Posterior cingulate gyrus (tissue), 11 donors: ENCODE data around the gene STOX1.
"Not testable (repeated sequence)": the region's sequence is repeated elsewhere in the genome, so short reads cannot be mapped to it uniquely, and the experiment has no call there.

Experiments
- DNase-seq, 10 donors: peaks; one replicate each; pipeline versions ENCODE4 v3.0.0 to v3.0.0-alpha.2; 2020 to 2021; ENCODE audit warnings: mixed read lengths in 3 of 10
- intact Hi-C: fragments of 100-400 bp; cut with DNase I; formaldehyde crosslinking; loops from one replicate; pipeline ENCODE4 v1.15.1; 2023

Gene STOX1

DNA sequence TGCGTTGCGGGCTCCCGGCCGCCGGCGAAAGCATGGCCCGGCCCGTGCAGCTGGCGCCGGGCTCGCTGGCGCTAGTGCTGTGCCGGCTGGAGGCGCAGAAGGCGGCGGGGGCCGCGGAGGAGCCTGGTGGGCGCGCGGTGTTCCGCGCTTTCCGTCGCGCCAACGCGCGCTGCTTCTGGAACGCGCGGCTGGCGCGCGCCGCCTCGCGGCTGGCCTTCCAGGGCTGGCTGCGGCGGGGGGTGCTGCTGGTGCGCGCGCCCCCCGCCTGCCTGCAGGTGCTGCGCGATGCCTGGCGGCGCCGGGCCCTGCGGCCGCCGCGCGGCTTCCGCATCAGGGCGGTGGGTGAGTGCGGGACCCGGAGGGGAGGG is 245 bp downstream of the STOX1 start:
- intact Hi-C loops: loop anchor here (5.0 kb wide), 1 partner anchor 70 kb away; no protein-coding TSS in a partner anchor
- DNase-seq: not testable (repeated sequence)

DNA sequence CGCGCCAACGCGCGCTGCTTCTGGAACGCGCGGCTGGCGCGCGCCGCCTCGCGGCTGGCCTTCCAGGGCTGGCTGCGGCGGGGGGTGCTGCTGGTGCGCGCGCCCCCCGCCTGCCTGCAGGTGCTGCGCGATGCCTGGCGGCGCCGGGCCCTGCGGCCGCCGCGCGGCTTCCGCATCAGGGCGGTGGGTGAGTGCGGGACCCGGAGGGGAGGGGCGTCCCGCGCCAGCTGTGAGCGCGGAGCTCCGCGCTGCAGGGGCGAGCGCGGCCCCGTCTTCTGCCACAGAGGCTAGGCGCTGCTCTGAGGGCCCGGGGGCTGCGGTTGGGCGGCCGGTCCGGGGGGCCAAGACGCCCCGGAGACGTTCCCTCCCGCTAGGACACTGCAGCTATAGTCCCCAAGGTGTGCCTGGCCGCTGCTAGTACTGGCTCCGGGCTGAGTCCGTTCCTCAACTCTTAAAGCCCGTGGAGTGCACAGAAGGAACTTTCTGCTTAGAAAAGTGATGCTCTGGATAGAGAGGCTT is 811 bp downstream of the STOX1 start:
- DNase-seq: peak in 4 of 10 donors; percentile 12 to 86 (median 67)
- intact Hi-C loops: loop anchor here (5.0 kb wide), 1 partner anchor 69 kb away; no protein-coding TSS in a partner anchor

DNA sequence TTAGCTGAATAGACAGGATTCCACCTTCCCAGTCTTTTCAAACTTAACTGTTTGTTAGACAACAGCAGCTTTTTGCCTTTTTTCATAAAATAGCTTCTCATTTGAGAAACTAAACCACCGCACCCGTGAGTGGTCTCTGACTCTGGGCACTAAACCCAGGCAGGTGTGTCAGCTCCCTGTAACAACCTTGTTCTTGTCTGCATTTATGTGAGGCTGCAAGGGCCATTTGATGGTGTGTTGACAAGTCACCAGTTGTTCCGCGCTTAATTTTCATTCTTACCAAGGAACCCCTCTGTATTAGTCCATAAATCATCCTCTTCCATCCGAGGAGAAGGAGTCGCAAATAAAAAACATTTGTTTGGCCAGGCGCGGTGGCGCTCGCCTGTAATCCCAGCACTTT is 1.5 kb downstream of the STOX1 start:
- intact Hi-C loops: loop anchor here (5.0 kb wide), 1 partner anchor 68 kb away; no protein-coding TSS in a partner anchor
- no peak for DNase-seq

DNA sequence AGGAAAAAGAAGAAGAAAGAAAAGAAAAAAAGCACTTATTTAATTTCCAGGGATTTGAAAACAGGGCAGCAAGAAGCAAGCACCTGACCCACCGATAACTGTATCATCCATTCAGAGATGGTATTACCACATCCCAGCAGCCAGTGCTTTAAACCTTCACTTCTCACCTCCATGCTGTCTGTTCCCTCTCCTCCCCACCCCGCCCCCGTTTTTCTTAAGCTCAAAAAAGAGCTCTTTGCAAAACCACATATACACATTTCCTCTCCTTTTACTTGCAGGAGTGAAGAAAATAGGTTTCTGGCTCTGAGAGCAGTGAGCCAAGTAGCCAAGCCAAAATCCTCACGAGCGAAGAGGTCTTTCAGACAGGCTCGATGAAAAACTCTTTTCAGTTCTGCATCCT is 2.2 kb downstream of the STOX1 start:
- no peak for DNase-seq
- intact Hi-C loops: loop anchor here (5.0 kb wide), 1 partner anchor 68 kb away; no protein-coding TSS in a partner anchor

DNA sequence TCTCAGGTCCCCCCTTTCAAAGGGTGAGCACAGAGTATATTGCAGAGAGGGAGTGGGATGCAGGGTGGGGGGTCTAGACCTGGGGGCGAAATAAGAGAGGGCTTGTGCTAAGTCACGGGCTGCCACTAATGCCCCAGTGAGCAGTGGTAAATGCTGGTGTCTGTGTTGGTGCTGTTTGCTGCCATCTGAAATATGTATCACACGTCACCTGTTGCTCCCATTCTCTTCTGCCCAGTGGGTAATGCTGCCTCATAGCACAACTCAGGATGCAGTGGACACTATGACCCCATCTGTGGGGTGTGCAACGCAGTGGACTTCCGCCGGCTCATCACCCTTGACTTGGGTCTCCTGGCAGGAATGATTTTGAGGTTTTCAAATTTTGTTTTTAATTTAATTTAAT is 2.6 kb downstream of the STOX1 start:
- intact Hi-C loops: loop anchor here (5.0 kb wide), 1 partner anchor 67 kb away; no protein-coding TSS in a partner anchor
- no peak for DNase-seq

DNA sequence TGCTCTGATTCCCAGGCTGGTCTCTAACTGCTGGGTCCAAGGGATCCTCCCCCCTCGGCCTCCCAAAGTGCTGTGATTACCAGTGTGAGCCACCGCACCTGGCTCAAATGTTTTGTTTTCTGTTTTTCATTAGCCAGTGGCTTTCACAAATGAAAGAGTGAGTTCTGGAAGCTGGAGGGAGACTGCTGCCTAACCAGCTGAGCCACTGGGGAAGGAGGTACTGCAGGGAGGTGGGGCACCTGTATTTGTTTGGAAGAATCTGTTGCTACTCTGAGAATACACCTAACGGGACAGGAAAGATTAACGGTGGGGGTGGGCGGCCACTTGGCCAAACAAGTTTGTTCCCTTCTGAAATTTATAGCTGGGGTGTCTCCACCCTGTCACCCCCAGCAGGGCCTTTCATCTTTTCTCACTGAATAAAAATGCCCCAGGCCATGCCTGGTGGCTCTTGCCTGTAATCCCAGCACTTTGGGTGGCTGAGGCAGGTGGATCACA is 4.7 kb downstream of the STOX1 start:
- intact Hi-C loops: no loop called here
- peak in 1 of 10 donors; percentile 23 for DNase-seq

DNA sequence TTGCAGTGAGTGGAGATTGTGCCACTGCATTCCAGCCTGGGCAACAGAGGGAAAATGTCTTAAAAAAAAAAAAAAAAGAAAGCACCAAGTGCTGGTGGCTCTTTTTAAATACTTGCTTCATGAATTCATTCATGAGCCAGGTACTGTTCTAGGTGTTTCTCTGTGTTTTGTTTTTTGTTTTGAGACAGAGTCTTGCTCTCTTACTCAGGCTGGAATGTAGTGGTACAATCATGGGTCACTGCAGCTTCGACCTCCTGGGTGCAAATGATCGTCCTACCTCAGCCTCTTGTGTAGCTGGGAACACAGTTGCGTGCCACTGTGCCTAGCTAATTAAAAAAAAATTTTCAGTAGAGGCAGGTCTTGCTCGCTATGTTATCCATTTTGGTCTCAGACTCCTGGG is 5.3 kb downstream of the STOX1 start:
- intact Hi-C loops: no loop called here

DNA sequence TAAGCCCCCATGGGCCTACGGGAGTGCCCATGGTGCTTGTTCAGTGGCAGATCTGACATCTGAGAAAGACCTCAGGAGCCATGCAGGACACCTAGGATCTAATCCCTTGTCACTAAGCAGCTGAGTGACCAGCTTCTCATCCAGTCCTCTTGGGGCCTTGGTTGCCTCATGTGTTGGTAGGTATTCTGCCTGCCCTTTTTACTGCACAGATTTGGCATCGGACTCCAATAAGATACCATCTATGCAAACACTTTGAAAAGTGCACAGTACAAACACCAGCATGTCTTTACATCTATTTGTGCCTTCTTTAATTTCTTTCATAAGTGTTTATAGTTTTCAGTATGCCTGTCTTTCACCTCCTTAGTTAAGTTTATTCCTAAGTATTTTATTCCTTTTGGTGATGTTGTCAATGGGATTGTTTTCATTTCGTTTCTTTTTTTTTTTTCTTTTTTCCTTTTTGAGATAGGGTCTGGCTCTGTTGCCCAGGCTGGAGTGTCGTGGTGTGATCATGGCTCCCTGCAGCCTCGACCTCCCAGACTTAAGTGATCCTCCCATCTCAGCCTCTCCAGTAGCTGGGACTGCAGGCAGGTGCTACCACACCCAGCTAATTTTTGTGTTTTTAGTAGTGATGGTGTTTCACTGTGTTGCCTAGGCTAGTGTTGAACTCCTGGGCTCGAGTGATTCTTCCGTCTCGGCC is 10.4 kb downstream of the STOX1 start:
- DNase-seq: no peak
- intact Hi-C loops: no loop called here

More for the DNA sequence above, 5.3 kb downstream of the STOX1 start:
- DNase-seq: no peak

DNA sequence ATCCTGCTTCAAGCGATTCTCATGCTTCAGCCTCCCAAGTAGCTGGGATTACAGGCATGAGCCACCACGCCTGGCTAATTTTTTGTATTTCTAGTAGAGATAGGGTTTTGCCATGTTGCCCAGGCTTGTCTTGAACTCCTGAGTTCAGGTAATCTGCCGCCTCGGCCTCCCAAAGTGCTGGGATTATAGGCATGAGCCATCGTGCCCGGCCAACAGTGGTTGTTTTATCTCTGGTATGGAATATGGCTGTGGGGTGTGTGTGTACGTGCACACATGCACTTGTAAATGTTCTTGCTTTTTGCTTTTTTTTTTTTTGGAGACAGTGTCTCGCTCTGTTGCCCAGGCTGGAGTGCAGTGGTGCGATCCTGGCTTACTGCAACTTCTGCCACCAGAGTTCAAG is 13.3 kb downstream of the STOX1 start:
- intact Hi-C loops, DNase-seq: not testable (repeated sequence)

DNA sequence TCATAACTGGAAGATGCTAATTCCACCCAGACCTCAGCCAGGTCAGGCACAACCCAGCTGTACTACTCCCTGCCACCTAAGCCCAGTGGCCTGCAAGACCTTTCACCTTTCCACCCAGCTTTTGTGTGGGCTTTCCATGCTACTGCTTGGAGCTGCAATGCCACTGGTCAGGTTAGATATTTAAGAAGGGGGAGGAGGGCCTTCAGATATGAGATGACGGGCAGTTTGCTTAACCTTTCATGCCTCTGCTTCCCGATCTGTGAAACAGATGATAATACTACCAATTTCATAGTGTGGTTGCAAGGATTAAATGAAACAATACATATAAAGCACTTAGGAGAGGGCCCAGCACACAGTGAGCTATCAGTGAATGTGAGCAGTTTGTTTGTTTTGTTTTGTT is 20.9 kb downstream of the STOX1 start:
- intact Hi-C loops: no loop called here
- DNase-seq: no peak

DNA sequence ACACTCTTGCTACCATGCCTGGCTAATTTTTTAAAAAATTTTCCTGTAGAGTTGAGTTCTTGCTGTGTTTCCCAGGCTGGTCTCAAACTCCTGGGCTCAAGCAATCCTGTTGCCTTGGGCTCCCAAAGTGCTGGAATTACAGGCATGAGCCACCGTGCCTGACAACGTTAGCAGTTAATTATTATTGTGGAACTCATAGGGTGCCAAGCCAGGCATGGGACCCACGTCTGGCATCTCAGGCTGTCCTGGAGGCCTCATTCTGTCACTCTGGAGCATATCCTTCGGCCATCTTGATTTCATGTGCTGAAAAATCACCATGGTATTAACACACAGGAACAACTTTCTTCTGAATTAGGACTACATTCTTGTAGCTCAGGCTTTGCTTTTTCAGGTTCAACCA is 21.5 kb downstream of the STOX1 start:
- no peak for DNase-seq
- intact Hi-C loops: no loop called here

DNA sequence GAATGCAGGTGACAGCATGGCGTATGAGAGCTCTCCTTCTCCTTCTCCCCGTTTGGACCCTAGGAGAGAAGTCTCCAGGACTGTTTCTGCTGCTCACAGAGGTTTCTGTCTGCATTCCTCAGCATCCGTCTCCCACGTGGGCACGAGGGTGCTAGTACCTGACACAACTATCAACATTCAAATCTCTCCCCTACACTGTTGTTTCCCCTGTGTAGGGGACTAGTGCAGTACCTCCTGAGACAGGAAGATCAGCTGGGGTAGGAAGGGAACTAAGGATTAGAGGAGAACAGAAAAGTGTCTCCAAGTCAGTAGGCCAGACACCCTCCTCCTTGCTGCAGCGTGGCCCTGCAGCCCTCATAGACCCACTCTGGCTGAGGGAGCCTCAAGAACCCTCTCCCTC is 29.0 kb downstream of the STOX1 start:
- DNase-seq: no peak
- intact Hi-C loops: no loop called here

DNA sequence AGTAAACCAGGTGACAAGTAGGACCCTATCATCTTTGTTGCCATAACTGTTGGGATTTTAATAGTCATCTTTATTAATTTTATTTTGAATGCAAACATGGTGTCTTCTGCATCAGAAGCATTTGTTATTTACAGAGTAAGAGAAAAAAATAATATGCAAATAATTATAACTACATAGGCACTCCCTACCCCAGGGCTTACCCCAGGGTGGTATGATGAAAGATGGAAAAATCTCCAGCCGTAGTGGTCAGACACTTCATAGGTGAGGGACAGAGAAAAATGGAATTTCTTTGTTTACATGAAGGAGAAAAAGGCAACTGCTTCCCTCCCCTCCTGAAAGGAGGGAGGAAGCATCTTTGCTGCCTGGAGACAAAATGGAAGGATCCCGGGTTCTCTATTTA is 29.7 kb downstream of the STOX1 start:
- DNase-seq: no peak
- intact Hi-C loops: no loop called here

DNA sequence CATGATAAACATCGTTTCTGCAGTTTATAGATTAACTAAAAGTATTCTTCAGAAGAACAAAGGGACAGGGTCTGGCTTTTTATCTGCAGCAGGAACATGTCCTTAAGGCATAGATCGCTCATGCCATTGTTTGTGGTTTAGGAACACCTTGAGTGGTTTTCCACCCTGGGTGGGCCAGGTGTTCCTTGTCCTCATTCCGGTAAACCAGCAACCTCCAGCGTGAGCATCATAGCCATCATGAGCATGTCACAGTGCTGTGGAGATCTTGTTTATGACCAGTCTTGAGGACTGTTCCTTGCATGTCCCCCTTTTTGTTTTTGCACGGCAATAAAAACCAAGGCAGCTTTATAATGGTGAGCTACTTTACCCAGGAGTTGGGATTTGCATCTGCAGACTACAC is 33.9 kb downstream of the STOX1 start:
- DNase-seq: no peak
- intact Hi-C loops: no loop called here

DNA sequence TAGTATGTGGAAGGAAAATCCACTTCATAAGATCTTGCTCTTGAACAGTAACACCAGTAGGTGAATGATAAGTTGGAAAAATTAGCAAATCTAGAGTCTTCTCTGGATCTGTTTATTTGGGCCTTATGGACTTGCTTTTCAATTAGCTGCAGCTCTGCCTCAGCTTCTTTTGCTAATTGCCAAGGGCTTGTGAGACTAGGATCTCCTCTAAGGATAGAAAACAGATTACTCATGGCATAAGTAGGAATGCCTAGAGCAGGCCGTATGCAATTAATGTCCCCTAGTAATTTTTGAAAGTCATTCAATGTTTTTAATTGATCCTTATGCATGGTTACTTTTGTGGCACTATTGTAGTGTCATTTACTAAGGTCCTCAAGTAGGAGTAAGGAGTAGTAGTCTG is 37.3 kb downstream of the STOX1 start:
- no peak for DNase-seq
- intact Hi-C loops: no loop called here

DNA sequence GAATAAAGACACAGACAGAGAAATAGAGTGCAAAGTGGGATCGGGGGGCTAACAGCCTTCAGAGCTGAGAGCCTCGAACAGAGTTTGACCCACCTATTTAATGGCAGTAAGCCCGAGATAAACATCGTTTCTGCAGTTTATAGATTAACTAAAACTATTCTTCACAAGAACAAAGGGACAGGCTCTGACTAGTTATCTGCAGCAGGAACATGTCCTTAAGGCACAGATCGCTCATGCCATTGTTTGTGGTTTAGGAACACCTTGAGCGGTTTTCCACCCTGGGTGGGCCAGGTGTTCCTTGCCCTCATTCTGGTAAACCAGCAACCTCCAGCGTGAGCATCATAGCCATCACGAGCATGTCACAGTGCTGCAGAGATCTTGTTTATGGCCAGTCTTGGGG is 40.8 kb downstream of the STOX1 start:
- intact Hi-C loops, DNase-seq: not testable (repeated sequence)

DNA sequence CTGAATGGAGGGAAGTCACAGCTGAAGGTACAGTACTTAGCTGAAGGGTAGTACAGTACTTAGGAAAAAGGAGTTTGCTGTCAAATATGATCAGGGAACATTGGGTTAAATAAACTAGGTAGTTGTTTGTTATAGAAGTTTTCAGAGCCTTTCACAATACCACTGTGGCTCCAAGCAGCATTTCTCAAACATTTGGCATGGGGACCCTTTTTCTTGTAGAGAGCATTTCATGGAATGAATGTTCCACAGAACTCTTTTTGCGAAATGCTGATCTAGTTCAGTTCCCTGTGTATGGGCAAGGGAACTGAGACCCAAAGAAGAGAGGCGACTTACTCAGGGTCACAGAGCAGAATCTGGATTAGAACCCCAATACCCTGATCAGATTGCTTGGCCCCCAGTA is 42.3 kb downstream of the STOX1 start:
- DNase-seq: no peak

DNA sequence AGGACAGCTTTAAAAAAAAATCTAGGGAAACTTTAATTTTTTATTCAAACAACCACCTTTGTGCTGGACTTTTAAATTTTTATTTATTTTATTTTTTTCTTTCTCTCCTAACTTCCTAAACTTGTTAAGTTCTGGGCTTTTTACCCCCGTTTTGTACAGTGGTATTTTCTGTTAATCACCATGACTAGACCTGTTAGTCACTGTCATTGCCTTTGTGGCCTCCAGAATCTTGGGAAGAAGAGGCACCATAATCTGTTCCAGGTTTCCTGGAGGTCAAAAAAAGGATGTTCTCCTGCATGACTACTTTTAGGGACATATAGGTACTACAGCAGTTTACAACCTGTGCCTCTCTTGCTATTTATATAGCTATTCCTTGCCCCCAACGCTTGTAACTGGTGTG is 42.7 kb downstream of the STOX1 start:
- DNase-seq: no peak
- intact Hi-C loops: no loop called here

More for the DNA sequence above, 42.3 kb downstream of the STOX1 start:
- intact Hi-C loops: no loop called here

DNA sequence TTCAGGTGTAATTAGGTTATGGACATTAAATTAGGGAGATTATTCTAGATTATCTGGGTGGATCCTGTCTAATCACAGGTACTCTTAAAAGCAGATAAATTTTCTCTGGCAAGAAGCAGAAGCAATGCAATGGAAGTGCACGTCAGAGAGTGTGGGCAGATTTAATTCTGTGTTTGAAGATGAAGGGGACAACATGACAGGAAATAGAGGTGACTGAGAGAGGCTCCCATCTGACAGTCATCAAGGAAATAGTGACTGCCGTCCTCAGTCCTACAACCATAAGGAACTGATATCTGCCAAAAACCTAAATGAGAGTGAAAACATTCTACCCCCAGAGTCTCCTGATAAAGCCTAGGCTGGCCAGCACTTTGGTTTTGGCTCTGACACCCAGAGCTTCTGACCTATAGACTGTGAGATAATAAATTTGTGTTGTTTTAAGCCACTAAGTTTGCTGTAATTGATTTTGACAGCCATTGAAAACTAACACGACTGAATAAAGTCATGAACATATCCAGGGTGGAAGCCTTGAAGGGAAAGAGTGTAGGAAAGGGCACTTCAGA is 43.3 kb downstream of the STOX1 start:
- intact Hi-C loops: no loop called here
- no peak for DNase-seq

DNA sequence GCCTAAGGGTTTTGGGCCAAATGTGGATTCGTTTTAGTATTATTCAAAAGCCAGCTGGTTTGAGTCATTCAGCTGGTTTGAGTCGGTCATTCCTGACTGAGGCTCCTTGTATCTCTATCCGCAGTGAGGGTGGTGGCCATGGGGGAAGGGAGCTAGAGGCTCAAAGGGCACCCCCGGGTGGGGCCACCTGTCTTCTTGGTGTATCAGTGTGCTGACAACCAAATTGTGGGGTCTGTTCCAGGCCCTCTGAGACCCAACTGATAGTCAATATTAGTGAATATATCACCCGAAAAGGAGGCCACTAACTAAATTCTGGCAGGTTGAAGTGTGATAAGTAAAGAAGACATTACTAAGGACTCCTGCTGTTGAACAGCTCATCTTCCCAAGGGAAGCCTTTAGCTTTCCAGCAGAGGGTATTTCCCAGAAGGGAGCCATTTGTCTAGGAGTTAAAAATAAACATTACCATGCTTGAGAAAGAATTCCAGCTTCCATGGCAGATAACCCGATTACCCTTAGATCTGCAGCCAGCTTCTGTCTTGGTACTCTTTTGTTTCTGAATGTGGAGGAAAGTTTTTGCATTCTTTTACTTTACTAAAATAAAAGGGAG is 43.9 kb downstream of the STOX1 start:
- no peak for DNase-seq
- intact Hi-C loops: no loop called here

DNA sequence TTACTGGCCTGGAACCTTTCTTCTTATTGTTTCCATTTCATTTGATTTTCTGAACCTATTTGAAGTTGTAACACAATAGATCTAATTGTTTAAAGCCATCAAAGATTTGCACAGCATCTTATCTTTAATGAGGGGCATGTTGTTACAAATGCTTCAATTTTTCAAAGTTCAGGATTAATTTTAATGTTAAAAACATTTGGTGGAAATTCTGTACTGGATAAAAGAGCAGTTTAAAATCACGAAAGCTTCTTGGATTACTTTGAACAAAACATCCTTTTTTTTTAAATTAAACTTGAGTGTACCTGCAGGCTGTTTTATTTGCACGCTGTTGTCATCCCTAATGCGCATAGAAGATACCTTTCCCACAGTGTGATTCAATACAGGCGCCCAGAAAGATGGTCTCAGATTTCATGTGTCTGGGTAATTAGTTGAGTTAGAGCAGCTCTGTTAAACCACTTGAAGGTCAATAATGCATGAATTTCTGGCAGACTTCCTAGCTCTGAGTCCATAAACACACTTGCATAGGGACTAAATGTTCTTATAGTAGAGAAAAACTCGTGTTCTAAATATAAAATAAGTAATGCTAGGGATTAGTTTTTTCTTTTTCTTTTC is 44.5 kb downstream of the STOX1 start:
- DNase-seq: no peak
- intact Hi-C loops: no loop called here
